Activated CD4-positive, alpha-beta T cell treated with anti-CD3 and anti-CD28 coated beads, Interleukin-2, Interleukin-4, amounts not matched to agents 100 ng/mL and 50 ng/mL, durations not matched to agents 16 hours and 8 hours (primary cell): Measurements from ENCODE around the gene SLC40A1.
"Not testable (repeated sequence)": the region's sequence is repeated elsewhere in the genome, so short reads cannot be mapped to it uniquely, and the experiment has no call there.

Experiments used
- DNase-seq: peaks from one replicate; pipeline ENCODE4 v3.0.0-alpha.2; 2020; ENCODE audit warnings: low spot score

SLC40A1 gene

DNA sequence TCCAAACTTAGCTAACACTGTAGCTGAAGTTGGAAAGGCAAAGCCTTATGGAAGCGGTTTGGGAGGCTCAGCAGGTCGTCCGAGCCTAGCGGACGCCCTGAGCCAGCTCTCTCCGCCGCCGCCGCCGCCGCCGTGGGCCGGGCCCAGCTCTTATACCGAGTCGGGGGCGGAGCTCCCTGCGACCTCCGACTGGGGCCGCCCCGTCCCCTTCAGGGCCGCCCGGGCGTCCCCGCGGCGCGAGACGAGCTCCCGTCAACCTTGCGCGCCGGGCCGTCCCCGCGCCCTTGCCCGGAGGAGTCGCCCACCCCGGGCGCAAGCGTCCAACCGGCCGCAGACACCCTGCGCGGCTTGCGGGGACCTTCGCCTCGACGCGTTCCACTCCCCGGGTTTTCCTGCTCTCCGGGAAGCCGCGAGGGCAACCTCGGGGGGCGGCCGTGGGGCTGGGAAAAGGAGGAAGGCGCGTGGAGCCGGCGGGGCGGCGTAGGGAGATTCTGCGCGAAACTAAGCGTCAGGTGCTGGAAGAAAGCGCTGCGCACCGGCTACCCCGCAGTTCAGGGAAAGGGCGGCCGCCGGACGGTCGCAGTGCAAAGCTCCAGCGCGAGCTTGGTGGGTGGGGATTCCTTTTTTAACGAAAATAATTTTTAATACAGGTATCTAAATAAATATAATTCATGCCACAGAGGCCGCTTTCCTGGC is at the start of gene SLC40A1:
Gene SLC40A1, minus strand, starts transcription at position 129 of the 696 bp plus-strand sequence. CDS start 326 bp downstream, outside the sequence.
- DNase-seq, result peak; percentile 44

DNA sequence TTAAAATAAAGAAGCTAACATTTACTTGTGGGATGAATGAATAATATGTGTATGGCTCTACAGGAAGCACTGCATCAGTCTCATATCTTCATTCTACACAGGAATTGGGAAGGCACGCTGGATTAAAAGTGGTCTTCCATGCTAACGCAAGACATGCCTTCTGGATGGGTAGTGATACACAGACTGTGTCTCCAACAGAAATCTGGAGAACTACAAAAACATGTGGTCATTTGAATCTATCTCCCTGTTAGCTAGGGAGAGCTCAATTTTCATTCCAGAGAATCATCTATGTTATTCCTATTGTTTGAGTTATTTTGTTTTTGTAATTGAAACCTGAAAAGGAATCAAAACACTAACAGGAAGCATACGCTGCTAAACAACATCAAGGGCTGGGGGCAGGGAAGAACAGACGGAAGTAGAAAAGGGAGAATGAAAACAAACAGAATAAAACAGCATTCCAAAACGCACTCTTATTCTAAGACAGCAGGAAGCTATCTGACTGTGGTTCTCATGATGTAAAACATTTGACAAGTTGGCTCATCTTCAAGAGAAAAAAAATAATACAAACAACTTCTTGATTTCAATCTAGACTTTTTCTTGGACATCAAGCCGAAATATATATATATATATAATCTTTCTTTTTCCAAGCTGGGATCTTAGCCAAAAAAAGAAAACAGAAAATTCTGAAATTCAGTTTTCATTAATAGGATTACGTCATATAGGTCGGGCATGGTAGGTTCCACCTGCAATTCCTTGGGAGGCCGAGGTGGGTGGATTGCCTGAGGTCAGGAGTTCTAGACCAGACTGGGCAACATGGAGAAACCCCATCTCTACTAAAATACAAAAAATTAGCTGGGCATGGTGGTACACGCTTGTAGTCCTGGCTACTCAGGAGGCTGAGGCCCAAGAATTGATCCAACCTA is 49.2 kb upstream of the SLC40A1 start:
- no peak for DNase-seq

DNA sequence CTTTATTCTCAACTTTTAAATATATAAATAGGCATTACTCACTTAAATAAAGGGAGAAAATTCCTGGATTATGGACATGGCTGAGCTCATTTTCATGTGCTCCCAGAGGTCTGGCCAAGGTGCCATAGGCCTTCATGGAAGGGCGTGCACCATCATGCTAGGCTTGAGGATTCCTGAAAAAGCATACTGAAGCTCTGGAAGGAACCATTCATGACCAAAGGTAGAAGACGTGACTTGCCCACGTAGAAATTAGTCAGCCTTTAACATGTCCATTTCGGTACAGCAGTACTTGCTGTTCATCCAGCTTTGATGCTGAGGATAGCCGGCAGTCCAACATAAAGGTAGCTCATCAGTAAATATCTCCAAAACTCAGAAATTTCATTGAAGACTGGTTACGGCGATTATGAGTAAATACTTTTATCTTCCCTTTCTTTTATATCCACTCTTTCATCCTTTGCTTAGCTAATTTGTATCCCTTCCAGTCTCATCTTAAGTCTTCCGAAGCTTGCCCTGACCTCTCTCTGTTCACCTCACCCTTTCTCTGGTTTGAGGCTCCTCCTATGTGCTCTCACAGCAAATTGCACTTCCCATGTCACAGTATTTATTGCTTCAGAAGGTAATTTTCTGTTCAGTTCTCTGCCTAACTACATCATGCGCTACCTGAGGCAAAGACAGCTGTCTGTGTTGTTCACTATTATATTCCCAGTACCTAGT is 48.4 kb upstream of the SLC40A1 start:
- no peak for DNase-seq

GRCh38 chr2:189627789-189628188 is 47.2 kb upstream of the SLC40A1 start:
- DNase-seq, result no peak

- no peak for DNase-seq
Measured at GRCh38 chr2:189625636-189626035, 45.0 kb upstream of the SLC40A1 start.

DNA sequence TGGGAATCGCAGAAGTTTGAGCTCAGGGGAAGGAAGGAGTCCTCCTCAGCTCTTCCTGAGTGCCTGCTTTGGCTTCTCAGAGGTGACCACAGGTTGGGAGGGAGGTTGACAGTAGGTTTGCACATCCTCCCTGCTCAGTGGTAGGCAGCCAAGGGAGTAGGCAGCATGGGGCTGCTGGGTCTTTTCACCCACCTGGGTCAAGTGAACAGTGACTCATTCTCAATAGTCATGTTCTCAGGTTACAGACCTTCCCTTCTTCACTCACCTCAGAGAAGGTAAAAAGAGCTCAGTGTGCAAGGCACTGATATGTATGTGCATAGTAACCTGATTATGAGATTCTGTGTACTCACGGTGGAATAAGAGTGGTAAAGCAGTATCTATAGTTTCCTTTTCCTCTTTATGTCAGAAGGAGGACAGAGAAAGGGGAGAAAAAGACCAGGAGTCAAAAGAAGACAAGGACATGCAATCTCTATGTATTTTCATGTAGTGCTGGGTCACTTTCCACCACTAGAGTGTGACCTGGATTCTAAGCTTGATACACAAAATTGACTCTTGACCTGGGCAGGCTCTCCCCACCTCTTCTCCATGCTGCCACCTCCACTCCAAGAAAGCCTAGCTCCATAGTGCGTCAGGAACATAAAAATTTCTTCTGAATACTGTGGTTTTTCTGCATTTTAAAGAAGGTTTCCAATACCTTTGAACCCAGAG is 44.2 kb upstream of the SLC40A1 start:
- DNase-seq, result no peak

DNA sequence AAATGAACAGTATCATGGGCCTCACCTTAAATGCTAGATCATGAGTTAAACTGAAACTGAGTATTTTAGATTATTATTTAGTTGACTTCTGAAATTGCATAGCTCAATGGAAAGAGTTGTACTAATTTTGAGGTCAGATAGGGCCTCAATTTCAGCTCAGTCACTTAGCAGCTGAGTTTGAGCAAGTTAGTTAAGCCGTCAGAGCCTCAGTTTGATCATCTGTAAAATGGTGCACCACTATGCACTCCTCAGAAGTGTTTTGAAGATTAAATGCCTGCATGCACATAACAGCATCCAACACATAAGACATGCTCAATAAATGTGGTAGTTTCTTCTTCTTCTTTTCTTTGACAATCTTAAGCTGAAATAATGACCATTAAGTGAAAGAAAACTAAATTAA is 42.5 kb upstream of the SLC40A1 start:
- DNase-seq, result no peak

DNA sequence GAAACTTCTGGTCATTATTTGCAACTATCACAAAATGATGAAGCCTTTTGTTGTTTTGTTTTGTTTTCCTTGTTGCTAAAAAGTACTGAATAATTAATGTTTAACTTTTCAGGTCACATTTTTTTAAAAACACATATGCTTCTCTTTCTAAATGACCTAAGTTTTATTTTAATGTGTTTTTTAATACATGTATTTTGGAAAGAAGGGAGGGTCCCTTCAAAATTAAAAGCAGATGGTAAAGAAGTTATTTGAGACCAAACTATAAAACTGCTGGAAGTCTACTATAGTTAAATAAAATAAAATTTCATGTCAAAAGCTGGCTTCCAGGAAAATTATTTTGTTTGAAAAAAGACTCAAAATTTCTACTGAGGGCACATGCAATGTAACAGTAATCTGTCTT is 41.2 kb upstream of the SLC40A1 start:
- no peak for DNase-seq

- no peak for DNase-seq
Measured at GRCh38 chr2:189618197-189618596, 37.6 kb upstream of the SLC40A1 start.

DNA sequence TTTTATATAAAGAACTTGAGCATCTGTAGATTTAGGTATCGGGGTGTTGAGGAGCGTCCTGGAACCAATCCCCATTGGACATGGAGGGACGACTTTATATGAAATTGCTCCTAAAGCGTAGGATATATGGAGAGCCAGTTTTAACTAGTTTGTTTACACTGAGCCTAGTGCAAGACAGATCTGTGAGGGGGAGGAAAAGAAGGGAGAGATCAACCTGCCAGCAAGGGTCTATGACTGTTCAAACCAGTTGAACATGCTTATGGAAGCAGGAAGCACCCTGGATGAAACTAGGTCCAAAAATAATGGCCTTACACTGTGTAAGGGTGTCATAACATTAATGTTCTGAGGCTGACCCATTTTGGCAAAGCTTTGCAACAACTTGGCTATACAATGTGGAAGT is 34.0 kb upstream of the SLC40A1 start:
- no peak for DNase-seq

- no peak for DNase-seq
Measured at GRCh38 chr2:189613650-189614420, 33.2 kb upstream of the SLC40A1 start.

- no peak for DNase-seq
Measured at GRCh38 chr2:189613077-189613636, 32.6 kb upstream of the SLC40A1 start.

- DNase-seq, result no peak
Measured at GRCh38 chr2:189610700-189611099, 30.1 kb upstream of the SLC40A1 start.

GRCh38 chr2:189609853-189610252 is 29.3 kb upstream of the SLC40A1 start:
- no peak for DNase-seq

DNA sequence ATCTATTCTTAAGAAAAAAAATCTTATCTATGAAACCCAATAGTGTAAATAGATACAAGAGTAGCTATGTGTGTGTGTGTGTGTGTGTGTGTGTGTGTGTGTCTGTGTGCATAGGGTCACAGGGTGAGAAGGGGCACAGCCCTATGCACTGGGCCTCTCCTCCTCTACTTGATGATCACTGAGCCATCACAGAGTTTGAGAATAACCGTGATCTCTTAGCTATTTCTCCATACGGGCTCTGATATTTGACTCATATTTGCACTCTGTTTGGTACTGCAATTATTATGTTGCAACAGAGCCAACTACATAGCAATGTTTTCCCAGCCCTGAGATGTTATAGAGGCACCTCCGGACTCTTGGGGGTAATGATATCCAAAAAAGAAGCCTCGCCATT is 28.8 kb upstream of the SLC40A1 start:
- DNase-seq, result no peak

- DNase-seq, result no peak
Measured at GRCh38 chr2:189608795-189609422, 28.3 kb upstream of the SLC40A1 start.

- DNase-seq, result no peak
Measured at GRCh38 chr2:189608170-189608569, 27.6 kb upstream of the SLC40A1 start.

- DNase-seq, result no peak
Measured at GRCh38 chr2:189602233-189602632, 21.6 kb upstream of the SLC40A1 start.

DNA sequence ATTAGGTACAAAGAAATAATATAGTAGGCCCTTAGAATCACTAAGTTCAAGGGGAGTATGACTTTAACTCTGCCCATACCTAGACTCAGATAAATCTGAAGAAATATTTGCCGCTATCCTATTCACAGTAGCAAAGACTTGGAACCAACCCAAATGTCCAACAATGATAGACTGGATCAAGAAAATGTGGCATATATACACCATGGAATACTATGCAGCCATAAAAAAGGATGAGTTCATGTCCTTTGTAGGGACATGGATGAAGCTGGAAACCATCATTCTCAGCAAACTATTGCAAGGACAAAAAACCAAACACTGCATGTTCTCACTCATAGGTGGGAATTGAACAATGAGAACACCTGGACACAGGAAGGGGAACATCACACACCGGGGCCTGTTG is 21.1 kb upstream of the SLC40A1 start:
- not testable (repeated sequence) for DNase-seq

GRCh38 chr2:189601043-189601442 is 20.5 kb upstream of the SLC40A1 start:
- no peak for DNase-seq
